ENCODE data around the gene TCAP.

TCAP gene

DNA sequence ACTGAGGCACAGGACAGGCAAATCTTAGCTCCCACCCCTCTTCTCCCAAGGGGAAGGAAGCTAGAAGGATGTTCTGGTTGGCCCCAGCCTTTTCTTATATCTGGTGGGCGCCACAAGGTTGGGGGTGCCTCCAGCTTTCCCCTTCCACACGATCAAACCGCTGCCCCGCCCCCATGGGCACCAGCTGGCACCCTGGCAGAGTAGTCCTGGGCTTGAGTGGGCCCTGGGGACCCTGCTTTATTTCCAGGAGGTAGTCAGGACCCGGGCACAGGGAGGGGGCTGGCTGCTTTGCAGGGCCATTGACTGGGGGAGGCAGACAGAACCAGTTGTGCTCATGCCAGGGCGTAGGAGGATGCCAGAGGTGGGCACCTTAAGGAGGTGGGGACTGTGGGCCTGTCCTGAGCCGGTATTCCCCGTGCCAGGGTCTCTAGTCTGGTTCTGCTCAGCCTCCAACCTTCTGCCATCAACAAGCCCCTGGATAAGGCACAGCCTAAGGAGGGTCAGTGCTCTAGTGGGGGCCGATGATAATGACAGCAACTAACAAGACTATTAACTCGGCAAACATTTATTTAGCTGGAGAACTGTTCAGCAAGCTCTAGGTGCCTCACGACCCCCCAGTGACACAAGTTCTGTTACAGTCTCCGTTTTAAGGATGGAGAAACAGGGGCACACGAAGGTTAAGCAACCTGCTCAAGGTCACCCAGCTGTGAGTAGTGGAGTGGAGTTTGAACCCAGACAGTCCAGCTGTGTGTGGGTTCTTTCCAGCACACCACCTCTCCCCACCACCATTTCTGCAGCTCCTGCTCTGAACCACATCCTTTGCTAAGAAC, 46.0 kb upstream of the TCAP start:
- Mint-ChIP-seq H3K4me1 (peaks cover 7% of the 10 kb centered on the region), H3K9me3 (no peaks in the 10 kb centered on the region), H3K27ac (no peak overlapping the region), H3K4me3 (peak overlapping the region; percentile 51 to 73 (median 70)), H3K36me3 (ENCODE audit: low read depth) (no peaks in the 10 kb centered on the region), H3K27me3 (ENCODE audit: low read depth) (peaks cover 79% of the 10 kb centered on the region)
- no peak for TF ChIP-seq CTCF (IDR thresholded peaks at IDR 0.05; ENCODE audit: unreplicated experiment in 3 of 3)

- H3K9me3 Mint-ChIP-seq, result no peaks in the 10 kb centered on the region
- peak overlapping the region in 1 of 3 experiments; percentile 73 for H3K4me3 Mint-ChIP-seq
- H3K4me1 Mint-ChIP-seq, result peaks cover 8% of the 10 kb centered on the region
- no peak for TF ChIP-seq CTCF (IDR thresholded peaks at IDR 0.05; ENCODE audit: unreplicated experiment in 3 of 3)
- peaks cover 78% of the 10 kb centered on the region for H3K27me3 Mint-ChIP-seq (ENCODE audit: low read depth)
- H3K36me3 Mint-ChIP-seq (ENCODE audit: low read depth), result no peaks in the 10 kb centered on the region
- H3K27ac Mint-ChIP-seq, result no peak overlapping the region
Measured at GRCh38 chr17:39619786-39620101, 45.4 kb upstream of the TCAP start.

DNA sequence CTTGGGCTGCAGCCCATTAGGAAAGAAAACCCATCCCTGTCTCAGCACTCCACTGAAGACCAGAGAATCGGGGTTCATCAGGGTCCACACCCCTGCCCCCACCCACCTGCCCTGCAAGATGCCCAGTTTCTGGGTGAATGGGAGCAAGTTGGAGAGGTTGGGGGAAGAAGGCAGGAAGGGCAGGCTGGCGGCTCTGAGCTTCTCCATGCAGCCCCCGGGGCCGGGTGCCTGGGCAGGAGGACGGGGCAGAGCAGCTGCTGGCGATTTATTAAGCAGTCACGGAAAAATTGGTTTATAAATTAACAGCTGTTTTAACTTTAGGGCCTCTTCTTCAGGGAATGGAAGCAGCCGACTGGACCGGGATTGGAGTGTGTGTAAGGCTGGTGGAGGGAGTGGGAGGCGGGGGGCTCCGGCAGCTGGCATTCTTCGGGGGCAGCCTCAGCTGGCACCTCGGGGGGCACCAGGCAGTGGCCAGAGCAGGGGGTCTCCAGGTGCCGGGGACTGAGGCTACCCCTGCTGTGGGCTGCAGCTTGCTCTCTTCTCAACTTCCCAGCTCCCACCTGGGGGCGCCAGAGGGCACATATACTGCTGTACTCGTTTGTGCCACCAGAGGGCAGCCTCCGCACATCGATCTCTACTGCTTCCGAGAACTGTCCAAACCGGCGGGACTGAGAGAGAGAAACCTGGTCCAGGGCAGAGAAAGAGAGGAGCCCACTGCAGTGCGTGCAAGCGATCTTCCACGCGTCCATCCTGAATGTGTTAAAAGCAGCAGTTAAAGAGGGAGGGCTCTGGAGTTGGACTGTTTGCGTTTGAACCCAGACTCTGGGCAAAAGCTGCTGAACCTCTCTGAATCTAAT, 43.4 kb upstream of the TCAP start:
- Mint-ChIP-seq H3K9me3 (no peaks in the 10 kb centered on the region), H3K4me3 (peak overlapping the region; percentile 16 to 52 (median 17)), H3K4me1 (peaks cover 25% of the 10 kb centered on the region), H3K27me3 (ENCODE audit: low read depth) (peaks cover 78% of the 10 kb centered on the region), H3K27ac (peak overlapping the region in 1 of 3 experiments; percentile 4), H3K36me3 (ENCODE audit: low read depth) (no peaks in the 10 kb centered on the region)
- TF ChIP-seq CTCF (IDR thresholded peaks at IDR 0.05; ENCODE audit: unreplicated experiment in 3 of 3), result peak; percentile 99 to 100 (median 100)

DNA sequence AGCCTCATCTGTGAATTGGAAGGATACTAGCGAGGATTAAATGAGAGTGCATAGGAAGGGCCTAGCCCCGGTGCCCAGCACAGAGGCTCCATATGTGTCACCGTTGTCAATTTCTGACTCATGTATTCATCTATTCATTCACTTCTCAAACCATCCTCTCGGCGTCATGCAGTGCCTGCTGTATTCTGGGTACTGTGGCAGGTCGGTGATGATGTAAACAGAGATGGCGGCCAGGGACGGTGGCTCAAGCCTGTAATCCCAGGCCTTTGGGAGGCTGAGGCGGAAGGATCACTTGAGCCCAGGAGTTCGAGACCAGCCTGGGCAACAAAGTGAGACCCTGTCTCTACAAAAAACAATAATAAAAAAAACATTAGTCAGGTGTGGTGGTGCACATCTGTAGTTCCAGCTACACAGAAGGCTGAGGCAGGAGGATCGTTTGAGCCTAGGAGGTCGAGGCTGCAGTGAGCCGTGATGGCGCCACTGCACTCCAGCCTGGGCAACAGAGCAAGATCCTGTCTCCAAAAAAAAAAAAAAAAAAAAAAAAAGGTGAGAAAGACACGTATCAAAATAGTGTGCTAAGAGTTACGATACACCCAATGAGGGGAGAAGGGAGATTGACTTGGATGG, 42.7 kb upstream of the TCAP start:
- Mint-ChIP-seq H3K9me3 (no peaks in the 10 kb centered on the region), H3K36me3 (ENCODE audit: low read depth) (no peaks in the 10 kb centered on the region), H3K27ac (no peak overlapping the region), H3K4me1 (peaks cover 25% of the 10 kb centered on the region), H3K27me3 (ENCODE audit: low read depth) (peaks cover 74% of the 10 kb centered on the region), H3K4me3 (peak overlapping the region in 2 of 3 experiments; percentile 17 to 52)
- TF ChIP-seq CTCF (IDR thresholded peaks at IDR 0.05; ENCODE audit: unreplicated experiment in 3 of 3), result no peak

DNA sequence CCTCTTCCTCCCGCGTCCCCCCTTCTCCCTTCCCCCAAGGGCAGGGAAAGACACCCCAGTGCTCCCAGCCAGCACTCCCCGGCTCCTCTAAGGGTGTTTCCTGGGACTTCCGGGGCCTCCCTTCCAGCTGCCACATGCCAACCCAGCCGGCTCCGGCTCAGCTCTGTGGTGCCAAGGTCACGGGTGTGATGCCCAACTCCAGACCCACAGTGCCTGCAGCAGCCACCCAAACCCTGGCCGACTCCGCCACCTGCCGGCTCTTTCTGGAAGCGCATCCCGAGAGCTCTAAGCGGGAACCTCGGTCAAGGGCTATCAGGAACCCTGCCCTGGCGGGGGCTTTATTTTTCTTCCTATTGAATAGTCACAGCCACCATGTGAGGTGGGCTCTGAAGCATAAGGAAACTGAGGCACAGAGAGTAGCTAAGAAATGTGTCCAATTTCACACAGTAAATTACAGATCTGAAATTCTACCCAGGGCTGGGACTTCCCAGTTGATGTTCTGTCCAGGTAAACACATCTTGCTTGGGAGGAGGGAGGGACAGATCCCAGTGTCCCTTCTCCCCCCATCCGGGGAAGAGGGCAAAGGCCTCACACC, 41.7 kb upstream of the TCAP start:
- no peak overlapping the region for H3K27ac Mint-ChIP-seq
- peak; percentile 84 to 89 (median 89) for TF ChIP-seq CTCF (IDR thresholded peaks at IDR 0.05; ENCODE audit: unreplicated experiment in 3 of 3)
- H3K4me3 Mint-ChIP-seq, result no peak overlapping the region
- peaks cover 30% of the 10 kb centered on the region for H3K4me1 Mint-ChIP-seq
- H3K36me3 Mint-ChIP-seq (ENCODE audit: low read depth), result no peaks in the 10 kb centered on the region
- H3K27me3 Mint-ChIP-seq (ENCODE audit: low read depth), result peaks cover 79% of the 10 kb centered on the region
- no peaks in the 10 kb centered on the region for H3K9me3 Mint-ChIP-seq

Measured in nephron (organoid).